T-helper 22 cell (primary cell): ENCODE data around the gene INPPL1.
"Not testable (repeated sequence)": the region's sequence is repeated elsewhere in the genome, so short reads cannot be mapped to it uniquely, and the experiment has no call there.

Source experiments
- DNase-seq: peaks from one replicate; pipeline ENCODE4 v3.0.0-alpha.2; 2020; ENCODE audit warnings: low read depth

INPPL1 gene

DNA sequence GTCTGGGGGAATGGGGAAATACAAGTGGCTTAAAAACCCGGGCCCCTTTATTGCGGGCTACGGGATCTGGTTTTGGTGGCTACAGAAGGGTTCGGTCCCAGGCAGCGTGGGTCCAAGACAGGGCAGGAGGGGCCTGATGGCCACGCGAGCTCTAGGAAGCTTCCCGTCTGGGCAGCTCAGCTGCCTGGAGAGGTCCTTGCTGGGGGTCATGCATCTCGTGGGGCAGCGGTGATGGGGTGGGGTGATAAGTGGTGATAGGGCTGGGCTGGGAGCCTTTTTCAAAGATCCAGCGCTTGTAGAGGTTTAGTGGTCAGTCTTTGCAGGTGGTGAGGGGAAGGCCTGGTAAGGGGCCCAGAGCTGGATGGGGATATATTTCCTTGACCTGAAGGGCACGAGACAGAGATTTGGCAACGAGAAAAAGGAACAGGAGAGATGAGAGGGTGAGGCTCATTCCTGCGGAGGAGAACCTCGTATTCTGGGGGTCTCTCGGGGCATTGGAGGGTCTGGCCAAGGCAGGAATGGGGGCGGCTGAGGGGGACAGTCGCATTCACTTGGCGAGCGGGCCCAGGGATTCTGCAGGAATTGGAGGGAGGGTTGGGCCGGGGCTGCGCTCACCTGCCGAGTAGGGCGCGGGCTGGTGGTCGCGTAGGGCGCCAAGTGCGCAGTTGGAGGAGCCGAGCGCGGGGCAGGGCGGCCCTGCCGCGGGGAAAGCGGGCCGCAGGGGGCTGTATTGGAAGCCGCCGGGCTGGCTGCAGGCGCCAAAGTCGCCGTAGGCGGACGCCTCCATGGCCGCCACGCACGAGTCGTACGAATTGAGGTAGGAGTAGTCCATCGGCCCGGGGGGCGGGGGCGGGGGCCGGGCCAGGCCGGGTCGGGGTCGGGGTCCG, 18.8 kb downstream of the INPPL1 start:
- no peak for DNase-seq

GRCh38 chr11:72244060-72244360, 19.4 kb downstream of the INPPL1 start, which contains the start of gene PHOX2A:
PHOX2A (minus strand) TSS chr11:72244176; CDS start chr11:72244004, 172 bp downstream.
- DNase-seq: no peak

GRCh38 chr11:72244361-72245262, 20.0 kb downstream of the INPPL1 start:
- no peak for DNase-seq

DNA sequence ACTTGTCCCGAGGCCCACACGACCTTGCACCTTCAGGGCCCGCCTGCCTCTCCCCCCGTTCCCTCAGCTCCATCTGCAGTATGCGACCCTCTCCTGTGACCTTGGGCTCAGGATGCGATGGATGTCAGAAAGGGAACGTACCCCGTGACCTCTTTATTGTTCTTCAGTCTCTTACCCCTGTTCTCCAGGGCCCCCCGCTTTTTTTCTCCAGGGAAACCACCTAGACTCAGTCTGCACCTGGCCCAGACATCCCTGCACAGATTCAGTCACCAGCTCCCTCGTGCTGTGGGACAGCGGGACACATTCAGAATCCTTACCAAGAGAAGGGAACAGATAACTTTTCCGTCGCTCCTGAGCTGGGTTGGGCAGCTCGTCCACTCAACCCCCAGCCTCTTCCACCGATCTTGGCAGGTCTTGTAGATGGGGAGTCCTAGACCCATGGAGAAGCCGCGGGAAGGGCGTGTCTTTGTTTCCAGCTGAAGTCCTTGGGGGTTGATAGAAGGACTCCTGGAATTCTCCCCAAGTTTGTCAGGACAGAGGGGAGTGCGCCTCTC, 20.8 kb downstream of the INPPL1 start:
- no peak for DNase-seq

DNA sequence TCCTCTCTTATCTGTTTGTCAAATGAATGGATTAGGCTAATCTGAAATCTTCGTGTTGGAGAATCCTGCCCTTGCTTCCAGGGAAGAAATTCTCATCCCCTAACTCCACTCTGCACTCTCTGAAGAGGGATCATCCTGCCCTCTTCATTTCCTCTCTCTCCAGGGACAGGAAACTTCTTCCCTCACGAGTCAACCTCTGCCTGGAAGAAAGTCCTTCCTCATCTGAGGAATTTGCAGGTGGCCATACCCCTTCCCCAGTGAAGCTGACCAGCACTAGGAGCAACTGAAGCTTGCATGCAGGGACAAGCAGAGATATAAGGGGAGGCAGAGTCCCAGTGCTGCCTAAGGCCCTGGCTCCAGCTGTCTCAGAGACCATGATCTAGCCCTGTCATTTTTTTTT, 23.0 kb downstream of the INPPL1 start:
- DNase-seq: no peak

- no peak for DNase-seq
These were observed 25.4 kb downstream of the INPPL1 start for GRCh38 chr11:72249961-72250360.

DNA sequence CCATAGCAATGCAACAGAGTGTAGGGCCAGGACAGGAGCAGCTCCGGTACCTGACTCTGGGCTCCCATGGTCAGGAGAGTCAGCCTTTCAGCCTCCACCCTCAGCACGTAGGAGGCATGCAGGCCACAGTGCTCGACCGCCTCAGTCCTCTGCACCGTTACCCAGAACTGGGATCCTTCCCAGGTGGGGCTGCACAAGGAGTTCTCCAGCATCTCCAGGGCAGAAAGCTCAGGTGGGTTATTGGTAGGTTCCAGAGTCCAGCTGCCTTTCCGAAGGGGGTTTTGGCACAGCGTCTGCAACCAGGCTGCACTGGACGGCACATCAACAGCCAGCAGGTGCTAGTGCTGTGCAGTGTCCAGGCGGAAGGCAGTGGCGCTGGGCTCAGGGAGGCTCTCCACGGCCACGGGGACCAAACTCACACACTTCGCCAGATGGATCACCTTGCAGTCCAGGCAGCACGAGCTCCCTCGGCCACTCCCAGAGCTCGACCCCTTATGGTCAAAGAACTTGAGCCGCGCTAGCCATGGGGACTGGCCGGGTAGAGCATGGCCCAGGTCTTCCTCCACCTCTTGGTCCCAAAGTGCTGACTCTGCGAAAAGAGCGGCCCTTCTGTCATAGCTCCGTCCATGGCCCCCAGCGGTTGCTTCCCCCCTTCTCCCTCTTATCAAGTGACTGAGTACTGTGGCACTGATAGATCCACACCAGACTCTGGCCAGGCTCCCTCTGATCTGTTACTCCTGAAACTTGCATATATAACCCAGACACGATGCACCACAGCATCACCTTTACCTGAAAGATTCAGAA, 26.3 kb downstream of the INPPL1 start:
- no peak for DNase-seq

DNA sequence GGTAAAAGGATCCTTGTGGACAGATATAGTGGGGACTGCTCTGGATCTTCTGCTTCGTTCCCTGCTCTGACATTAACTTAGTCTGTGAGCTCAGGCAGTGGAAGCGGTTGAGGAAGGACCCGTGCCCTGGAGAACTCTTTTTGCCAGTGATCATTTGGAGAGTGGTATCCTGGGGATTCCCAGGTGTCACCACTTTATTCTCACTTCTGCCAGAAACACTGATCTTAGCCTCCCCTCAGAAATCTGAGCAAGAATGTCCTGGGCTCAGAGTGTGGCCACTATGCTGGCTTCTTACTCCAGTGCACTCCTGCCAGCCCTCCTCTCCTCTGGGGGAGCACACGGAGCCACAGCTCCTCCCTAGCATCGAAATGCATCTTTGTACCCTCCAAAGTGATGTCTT, 27.0 kb downstream of the INPPL1 start:
- DNase-seq: no peak

DNA sequence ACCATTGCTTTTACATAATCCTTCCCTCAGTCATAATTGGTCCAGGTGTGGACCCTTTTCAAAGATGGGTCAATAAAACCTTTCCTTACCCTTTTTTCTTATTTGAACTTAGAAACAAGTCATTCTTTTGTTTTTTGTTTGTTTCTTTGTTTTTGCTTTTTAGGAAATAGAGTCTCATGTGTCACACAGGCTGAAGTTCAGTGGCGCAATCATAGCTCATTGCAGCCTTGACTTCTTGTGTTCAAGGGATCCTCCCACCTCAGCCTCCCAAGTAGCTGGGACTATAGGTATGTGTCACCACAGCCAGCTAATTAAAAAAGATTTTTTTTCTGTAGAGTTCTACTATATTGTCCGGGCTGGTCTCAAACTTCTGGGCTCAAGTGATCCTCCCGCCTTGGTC, 28.8 kb downstream of the INPPL1 start:
- DNase-seq: no peak

DNA sequence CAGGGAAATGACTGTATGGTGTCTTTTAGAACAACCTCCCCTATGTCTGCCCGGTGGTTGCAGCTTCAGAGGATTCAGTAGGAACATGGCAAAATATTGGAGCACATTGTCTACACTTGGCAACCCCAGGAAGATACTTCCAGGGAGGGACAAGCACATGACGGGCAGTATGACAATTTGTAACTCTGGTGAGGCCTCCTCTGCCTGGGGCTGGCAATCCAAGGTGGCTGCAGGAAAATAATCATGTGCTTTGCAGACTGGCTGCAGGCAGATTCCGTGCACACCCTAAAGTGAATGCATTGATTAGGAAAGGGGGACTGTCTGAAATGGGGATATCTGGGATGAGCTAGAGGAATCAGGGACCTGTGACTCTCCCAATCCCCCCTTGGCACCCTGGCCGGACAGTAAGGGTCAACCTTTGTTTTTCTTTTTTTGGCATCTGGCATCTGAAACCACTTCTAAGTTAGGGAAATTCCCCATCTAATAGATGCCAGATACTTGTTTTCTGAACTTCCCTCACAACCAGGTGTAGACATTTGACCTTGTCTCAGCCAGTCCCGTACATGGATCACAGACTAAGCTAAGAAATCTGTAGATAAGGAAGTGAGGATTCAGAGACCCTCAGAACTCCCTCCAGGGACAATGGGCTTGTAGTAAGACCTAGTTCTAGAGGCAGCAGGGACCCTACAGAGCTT, 29.9 kb downstream of the INPPL1 start:
- DNase-seq: no peak

GRCh38 chr11:72257570-72257969, 33.0 kb downstream of the INPPL1 start:
- no peak for DNase-seq

GRCh38 chr11:72259490-72259889, 34.9 kb downstream of the INPPL1 start:
- DNase-seq: no peak

DNA sequence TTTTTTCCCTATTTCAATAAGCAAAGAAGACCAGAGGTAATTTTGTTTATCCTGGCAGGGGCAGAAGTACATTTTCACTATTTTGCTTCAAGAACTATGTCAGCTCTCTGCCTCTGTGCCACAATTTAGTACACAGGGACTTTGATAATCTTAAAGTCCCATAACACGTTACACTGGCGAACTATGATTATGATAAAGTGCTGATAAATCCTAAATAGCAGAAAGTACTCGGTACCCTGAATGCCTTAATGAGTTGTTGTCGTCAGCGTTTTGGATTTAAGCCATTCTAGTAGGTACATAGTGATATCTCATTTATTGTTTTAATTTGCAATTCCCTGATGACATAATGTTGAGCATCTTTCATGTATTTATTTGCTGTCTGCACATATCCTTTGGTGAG, 36.0 kb downstream of the INPPL1 start:
- DNase-seq: no peak

GRCh38 chr11:72263361-72263760, 38.8 kb downstream of the INPPL1 start:
- DNase-seq: no peak

GRCh38 chr11:72265951-72266350, 41.4 kb downstream of the INPPL1 start:
- no peak for DNase-seq

DNA sequence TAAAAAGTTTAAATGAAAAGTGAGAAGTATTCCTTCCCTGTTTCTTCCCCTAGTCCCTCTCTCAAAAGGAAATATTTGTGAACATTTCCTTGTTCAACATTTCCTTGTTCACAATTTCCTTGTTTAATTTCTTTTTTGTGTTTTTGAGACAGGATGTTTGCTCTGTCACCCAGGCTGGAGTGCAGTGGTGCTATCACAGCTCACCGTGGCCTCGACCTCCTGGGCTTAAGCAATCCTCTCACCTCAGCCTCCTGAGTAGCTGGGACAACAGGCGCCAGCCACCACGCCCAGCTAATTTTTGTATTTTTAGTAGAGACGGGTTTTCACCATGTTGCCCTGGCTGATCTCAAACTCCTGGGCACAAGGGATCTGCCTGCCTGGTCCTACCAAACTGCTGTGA, 42.4 kb downstream of the INPPL1 start:
- DNase-seq: not testable (repeated sequence)

GRCh38 chr11:72267956-72268617, 43.5 kb downstream of the INPPL1 start:
- no peak for DNase-seq

DNA sequence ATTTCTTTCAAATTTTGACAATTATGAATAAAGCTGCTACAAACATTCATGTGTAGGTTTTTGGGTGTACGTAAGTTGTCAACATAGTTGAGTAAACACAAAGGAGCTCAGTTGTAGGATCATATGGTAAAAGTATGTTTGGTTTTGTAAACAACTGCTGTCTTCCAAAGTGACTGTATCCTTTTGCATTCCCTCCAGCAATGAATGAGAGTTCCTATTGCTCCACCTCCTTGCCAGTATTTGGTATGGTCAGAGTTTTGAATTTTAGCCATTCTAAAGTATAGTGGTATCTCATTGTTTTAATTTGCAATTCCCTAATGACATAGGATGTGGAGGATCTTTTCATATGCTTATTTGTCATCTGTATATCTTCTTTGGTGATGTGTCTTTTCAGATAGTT, 47.4 kb downstream of the INPPL1 start:
- no peak for DNase-seq

- DNase-seq: no peak
These were observed 49.9 kb downstream of the INPPL1 start for GRCh38 chr11:72274435-72274834.

GRCh38 chr11:72278905-72279304, 54.3 kb downstream of the INPPL1 start:
- DNase-seq: no peak

DNA sequence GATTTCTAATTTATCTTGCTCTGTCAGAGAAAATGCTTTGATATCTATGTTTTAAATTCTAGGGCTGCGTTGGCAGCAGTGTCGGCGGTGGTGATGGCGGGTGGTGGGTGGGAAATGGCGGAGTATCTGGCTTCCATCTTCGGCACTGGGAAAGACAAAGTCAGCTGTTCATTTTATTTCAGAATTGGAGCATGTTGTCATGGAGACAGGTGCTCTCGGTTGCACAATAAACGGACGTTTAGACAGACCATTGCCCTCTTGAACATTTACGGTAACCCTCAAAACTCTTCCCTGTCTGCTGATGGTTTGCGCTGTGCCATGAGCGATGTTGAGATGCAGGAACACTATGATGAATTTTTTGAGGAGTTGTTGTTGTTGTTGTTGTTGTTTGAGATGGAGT, 55.5 kb downstream of the INPPL1 start:
- no peak for DNase-seq
